GM12801 (cell line): Measurements from ENCODE around the gene WWC2.

ENCODE experiments used
- TF ChIP-seq, protein P1 (sequence below): IDR thresholded peaks from one replicate; pipeline ENCODE4 v1.5.1; 2011; ENCODE audit warnings: control low read depth; ENCODE audit not compliant: insufficient read length; ENCODE audit errors: extremely low read depth

Gene WWC2

DNA sequence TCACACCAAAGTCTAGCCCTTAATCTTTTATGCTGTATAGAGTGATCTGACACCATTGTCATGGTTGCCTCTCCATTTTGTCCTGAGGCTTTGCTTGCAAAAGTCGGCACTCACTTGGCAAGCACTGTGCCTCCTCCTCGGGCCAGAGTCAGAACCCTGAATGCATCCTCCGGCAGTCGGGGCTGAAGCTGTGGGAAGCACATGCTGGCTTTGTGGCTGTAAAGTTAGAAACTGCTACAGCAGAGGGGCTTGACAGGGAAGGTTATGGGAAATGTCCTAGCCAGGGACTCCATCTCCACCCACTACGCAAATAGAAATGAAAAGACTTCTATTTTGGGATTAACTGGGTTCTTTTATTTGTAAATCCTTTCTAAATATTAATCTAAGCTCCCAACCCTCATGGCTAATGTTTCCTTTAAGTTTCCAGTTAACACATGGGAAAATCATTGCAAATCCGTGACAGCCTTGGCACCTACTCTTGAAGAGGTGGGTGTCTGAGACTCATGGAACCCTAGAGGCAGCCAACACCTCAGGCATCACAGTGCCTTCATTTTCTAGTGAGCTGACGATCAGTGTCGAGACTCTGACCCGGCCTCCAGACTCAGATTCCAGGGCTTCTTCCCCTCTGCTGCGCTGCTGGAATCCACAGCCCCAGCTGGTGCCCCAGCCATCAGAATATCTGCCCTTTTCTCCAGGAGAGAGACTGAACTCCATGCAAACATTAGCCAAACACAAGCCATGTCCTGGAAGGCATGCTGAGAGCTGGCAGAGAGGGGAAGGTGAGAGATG, 231.1 kb downstream of the WWC2 start:
- TF ChIP-seq, protein P1, sequence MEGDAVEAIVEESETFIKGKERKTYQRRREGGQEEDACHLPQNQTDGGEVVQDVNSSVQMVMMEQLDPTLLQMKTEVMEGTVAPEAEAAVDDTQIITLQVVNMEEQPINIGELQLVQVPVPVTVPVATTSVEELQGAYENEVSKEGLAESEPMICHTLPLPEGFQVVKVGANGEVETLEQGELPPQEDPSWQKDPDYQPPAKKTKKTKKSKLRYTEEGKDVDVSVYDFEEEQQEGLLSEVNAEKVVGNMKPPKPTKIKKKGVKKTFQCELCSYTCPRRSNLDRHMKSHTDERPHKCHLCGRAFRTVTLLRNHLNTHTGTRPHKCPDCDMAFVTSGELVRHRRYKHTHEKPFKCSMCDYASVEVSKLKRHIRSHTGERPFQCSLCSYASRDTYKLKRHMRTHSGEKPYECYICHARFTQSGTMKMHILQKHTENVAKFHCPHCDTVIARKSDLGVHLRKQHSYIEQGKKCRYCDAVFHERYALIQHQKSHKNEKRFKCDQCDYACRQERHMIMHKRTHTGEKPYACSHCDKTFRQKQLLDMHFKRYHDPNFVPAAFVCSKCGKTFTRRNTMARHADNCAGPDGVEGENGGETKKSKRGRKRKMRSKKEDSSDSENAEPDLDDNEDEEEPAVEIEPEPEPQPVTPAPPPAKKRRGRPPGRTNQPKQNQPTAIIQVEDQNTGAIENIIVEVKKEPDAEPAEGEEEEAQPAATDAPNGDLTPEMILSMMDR = no peak

DNA sequence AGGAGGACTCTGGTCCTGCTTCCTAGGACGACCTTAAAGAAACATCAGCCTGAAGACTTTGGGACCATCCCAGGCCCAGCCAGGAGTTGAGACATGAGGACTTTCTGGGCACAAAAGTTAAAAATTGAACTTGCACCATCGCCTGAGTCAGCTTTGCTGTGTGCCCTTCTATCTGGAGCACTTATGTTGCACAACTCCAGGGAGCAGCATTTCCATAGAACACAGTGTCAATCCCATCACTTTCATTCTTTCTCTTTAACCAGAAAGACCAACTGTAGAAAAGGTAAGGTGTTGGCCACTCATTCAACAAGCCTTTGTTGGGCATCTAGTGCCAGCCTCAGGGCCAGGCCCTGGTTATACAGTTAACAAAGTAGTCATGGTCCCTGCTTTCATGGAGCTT, 231.8 kb downstream of the WWC2 start:
- TF ChIP-seq, protein P1 = no peak

DNA sequence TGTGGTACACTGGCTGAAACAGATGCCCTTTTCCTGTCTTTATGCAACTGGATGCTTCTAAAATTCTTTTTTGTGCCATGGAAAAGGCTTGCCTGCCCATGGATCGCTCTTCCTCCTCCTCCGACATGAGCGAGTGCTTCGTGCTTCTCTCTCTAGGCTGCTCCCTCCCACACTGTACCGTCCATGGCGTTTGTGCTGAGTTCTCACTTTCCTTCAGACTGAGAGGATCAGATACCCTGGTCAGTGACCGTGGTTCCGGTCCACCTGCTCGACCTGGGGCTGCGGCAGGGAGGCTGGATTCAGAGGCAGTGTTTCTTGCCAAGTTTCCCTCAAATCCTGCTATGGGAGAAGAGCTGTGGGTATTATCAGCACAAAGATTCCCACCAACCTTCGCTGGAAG, 233.4 kb downstream of the WWC2 start:
- TF ChIP-seq, protein P1 = no peak

DNA sequence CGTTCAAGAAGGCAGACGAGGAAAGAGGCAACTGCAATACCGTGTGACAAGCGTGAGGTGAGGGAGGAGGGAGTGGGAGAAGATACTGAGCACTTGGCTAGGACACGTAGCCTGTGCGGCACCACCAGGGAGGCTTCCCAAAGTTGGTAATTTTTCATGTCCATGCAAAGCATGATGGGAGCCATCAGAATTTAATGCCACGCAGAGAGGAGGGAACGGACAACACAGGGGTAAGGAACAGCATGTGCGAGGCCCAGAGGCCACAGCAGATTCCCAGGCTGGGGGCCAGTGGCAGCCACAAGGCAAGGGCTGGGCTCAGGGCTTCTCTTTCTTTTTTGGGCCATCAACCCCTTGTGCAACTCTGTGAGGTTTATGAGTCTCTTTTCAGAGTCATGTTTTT, 234.1 kb downstream of the WWC2 start:
- TF ChIP-seq, protein P1 = no peak

DNA sequence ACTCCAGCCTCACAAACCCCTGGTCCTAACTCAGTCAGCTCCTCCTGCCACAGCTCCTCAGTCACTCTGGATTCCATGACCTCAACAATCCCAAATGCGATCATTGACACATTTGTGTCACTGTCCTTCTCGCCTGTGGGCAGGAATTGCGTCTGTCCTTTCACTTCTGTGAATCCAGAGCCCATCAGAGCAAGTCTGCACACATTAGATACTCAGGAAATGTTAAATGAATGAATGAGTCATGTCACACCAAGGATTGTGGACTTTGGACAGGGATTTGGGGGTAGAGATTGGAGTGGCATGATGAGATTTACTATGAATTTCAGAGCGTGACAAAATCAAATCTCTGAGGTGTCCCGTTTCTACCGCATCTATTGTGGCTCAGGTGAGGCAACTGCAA, 234.9 kb downstream of the WWC2 start:
- TF ChIP-seq, protein P1 = no peak

DNA sequence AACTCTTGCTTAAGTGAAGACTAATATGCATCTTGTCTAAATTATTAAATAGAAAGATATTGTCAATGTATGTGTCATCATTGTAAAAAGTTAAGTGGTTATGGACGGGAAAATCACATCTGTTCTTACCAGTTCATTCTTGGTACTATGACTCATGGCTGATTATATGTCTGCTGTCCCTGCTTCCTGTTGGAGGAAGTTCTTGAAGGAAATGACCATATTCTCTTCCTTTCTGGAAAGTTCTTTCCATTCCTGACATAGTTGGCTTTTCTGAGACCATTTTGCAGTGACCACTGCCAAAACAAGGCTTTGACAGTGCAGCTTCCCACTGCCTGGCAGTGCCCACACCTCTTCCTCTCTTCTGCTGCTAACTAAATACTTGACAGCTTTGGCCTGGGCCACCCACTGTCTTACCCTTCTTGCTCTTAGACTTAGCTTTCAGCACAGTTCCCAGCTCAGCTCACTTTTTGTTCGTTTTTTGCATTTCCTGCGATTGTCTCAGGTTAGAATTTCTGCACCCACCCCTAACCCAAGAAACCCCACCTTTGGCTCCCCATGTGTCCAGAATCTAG, 236.4 kb downstream of the WWC2 start:
- TF ChIP-seq, protein P1 = no peak

DNA sequence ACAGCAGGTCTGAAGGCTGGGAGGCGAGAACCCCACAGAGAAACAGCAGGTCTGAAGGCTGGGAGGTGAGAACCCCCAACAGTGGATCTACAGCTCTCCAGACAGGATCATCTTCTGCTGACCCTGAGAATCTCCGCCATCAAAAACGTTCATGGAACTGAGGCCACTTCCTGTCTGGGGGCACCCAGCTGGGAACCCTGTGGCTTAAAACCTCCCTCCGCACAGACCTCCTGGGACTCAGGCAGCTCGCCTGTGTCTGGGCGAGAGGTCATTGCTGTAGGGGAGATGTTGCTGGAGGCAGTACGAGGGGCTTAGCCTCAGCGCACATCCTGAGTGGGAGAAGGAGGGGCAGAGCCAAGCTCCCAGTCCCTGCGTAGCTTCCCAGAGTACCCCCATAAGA, 238.3 kb downstream of the WWC2 start:
- TF ChIP-seq, protein P1 = no peak
